T-helper 2 cell (primary cell): ENCODE results near the gene CDC20.

Source experiments
- DNase-seq, 5 experiments: peaks; one replicate each; pipeline versions ENCODE4 v3.0.0 to v3.0.0-alpha.2; 2012 to 2022

Gene CDC20

DNA sequence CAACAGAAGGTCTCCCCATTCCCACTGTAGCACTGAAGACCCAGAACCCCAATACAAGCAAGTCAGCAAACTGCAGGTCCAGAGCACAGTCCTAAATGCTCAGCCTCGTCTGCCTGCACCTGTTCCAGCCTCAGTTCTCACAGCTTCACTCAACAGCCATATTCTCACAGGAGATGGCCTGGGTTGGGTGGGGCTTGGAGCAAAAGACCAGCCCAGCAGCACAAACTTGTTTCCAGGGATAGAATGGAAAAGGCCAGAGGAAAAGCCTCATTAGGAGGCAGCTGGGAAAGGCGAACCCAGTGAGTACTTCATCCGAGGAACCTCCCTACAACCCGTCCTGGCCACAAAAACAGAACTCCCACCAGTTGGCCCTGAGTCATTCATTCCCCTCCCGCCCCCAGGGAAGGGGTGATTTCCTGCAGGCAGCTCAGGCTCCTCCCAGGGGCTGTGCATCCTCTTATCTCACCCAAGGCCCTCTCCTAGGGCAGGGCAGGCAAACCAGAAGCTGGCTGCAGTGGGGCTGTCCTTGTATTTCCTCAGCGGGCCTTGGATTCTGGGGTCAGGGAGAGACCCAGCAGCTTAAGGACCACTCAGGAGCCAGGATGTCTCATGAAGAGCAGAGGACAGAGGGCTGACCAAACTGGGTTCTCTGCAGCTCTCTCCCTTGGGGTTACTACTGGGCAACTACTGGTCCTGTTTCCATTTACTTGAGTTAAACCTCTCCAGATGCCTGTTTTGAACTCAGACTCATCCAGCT, 28.6 kb upstream of the CDC20 start:
- peak in 1 of 5 experiments; percentile 42 for DNase-seq

DNA sequence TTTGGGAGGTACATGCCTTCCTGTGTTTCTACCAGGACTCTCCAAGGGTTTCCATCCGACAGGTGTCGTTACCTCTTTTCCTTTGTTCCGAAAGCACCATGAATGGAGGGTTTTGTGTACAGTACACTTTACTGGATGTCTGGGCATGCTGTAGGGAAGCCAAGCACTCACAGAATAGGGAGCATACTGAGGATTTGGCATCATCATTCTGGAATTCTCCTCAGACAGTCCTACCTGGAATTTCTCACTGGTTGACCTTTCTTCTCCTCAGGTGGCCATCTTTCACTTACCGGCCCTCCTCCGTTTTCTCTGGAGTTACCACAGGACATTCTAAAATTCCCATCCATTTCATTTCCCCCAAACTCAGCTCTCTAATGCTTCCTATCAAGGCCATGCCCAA, 27.1 kb upstream of the CDC20 start:
- no peak for DNase-seq

DNA sequence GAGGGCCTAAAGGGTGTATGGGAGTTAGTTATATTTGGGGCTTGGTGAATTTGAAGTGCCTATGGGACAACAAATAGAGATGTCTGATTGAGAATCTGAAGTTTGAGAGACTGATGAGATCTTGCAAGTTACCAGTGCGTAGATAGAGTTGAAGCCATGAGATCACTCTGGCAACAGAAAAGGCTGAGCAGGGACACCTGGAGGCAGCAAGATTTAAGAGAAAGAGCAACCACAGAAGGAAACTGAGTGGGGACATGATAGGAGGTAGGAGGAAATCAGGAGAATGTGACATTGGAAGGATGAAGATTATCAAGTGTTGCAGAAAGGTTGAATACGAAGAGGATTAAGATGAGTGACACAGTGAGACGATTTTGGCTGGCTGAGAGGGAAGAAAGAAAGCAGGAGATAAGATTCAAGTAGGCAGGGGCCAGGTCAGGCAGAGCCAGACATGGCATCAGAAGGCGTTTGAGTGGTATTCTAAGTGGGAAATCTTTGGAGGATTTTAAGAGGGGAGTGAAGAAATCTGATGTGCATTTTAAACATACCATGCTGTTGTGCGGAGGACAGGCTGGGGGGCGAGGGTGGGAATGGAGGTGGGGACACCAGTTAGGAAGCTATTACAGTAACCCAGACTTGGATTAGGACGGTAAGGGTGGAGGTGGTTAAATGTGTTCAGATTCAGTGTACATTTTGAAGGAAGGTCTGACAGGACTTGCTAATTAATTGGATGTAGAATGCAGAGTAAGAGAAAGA, 24.2 kb upstream of the CDC20 start:
- no peak for DNase-seq

DNA sequence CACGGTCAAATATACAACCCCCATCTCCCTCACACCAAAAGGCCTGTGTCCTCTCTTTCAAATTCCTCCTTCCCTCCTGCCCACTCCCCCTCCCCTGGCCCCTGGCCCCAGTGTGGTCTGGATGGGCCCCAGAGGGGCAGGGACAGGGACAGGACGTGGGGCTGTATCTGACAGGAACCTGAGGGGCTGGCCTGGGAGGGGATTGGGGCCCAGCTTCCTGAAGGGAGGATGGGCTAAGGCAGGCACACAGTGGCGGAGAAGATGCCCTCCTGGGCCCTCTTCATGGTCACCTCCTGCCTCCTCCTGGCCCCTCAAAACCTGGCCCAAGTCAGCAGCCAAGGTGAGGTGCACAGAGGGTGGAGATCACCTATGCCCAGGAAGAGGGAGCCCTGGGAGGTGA, 21.2 kb upstream of the CDC20 start, which contains the start of gene MPL:
Gene MPL, plus strand, starts transcription at position 231 of the 400 bp plus-strand sequence. Its CDS starts 31 bp downstream, at position 262.
- no peak for DNase-seq

DNA sequence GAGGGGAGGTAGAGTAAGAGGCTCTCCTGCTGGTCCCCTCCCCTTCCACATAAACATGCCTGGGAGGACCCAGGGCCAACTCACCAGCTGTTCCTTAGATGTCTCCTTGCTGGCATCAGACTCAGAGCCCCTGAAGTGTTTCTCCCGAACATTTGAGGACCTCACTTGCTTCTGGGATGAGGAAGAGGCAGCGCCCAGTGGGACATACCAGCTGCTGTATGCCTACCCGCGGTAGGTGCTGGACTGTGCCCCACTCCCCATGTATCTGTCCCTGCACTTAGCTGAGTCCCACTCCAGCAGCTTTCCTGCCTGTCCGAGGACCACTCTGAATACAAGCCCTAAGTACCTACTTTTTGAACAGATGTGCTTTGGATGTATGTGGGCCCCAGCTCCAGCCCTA, 20.8 kb upstream of the CDC20 start:
- DNase-seq = no peak

DNA sequence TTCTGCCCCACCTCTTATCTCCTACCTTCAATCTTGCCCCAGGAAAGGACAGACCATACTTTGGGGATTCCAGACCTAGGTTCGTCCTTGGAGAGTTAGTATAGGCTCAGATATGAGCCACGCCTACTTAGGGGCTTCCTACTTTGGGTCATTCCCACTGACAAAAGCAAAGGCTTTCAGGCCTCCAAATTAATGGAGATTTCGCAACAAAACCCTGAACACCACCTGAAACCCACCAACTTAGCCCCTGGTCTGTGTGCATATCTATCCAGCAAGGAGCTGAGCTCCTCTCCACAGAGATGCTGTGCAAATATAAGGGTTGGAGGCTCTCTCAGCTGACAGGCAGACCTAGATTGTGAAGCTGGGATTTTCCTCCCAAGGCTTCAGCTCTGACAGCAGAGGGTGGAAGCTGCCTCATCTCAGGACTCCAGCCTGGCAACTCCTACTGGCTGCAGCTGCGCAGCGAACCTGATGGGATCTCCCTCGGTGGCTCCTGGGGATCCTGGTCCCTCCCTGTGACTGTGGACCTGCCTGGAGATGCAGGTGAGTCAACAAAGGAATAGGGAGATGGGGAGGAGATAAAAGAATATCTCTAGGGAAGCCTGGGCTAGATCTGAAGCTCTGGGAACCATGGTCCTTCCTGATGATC, 19.1 kb upstream of the CDC20 start:
- DNase-seq = no peak

DNA sequence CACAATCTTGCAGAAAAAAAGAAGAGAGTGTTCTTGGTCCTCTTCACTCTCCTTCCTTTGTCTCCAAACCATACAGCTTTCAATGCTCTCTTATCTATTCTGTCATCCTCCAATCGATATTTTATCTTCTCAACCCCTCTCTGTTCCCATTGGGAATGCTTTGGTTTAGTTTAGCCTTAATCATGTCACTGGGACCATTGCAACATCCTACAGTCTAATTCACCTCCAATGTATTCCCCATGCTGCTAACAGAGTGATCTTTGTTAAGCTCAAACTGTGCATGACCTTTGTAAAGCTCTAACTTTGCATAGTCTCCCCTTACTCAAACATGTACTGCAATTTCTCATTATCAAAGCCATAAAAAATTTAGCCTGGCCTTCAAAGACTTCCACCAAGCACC, 18.2 kb upstream of the CDC20 start:
- DNase-seq = no peak

DNA sequence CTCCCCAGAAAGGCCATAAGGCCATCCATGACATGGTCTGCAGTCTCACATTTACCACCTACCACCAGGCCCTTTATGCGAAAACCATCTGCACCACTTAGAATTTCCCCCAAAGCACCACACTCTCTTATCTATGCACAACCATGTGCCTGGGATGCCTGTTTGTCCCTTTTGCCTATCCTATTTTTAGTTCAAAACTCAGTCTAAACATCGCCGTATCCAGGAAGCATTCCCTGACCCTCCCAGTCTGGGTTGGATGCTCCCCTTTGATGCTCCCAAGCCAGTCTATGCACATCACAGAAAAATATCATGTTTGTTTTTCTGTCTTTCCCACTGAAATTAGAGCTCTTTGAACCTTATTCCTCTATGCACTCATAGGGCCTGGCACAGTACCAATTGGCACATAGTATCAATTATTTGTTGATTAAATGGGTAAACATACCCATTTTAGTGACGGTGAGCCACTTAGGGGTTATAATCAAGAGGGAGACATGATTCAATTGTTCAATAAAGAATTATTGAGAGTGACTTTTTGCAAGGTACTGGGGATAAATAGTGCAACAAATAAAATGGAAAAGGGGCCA, 14.4 kb upstream of the CDC20 start:
- DNase-seq = no peak

DNA sequence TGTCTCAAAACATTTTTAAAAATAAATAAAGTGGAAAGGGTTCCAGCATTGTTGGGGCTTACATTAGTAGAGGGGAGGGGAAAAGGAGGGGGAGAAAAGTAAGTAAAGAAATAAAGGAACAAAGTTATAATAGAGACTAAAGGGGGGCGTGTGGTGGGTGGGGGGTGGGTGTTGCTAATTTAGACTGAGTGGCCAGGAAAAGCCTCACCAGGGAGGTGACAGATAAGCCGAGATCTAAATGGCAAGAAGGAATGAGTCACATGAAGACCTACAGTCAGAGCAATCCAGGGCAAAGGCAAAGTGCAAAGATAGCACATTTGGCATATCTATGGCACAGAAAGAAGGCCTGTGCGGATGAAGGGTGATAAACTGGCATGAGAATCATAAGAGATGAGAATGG, 13.7 kb upstream of the CDC20 start:
- DNase-seq = no peak

DNA sequence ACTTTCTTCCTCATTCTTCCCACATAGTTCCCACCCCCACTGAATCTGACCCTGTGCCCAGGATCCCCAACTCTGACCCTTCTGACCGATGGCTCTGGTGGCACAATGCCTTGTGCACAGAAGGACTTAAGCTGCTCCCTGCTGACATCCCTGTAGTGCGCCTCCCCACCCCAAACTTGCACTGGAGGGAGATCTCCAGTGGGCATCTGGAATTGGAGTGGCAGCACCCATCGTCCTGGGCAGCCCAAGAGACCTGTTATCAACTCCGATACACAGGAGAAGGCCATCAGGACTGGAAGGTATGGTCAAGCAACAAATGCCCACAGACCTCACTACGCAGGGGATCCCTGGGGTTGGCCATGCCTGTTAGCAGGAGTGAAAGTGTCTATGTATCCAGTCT, 12.1 kb upstream of the CDC20 start:
- no peak for DNase-seq

DNA sequence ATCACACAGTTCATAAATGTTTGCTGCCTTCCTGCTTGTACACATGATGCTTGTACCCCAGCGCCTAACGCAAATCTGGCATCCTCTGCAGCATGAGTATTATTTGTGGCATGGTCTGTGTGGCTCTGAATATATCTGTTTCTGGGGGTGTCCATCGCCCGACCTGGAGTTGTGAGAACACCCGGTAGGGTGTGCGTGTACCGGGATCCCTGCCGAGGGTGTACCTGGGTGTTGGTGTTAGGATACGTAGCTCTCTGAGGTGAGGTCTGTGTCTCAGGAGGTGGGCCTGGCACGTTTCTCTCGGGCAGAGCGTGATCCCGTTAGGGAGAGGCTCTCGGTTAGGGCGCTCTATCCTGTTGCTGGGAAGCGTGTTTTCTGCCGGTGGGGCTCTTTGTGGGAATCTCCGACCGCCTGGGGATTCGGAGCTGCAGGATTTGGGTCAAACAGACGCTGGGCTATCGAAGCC, 10.4 kb upstream of the CDC20 start:
- DNase-seq = no peak

DNA sequence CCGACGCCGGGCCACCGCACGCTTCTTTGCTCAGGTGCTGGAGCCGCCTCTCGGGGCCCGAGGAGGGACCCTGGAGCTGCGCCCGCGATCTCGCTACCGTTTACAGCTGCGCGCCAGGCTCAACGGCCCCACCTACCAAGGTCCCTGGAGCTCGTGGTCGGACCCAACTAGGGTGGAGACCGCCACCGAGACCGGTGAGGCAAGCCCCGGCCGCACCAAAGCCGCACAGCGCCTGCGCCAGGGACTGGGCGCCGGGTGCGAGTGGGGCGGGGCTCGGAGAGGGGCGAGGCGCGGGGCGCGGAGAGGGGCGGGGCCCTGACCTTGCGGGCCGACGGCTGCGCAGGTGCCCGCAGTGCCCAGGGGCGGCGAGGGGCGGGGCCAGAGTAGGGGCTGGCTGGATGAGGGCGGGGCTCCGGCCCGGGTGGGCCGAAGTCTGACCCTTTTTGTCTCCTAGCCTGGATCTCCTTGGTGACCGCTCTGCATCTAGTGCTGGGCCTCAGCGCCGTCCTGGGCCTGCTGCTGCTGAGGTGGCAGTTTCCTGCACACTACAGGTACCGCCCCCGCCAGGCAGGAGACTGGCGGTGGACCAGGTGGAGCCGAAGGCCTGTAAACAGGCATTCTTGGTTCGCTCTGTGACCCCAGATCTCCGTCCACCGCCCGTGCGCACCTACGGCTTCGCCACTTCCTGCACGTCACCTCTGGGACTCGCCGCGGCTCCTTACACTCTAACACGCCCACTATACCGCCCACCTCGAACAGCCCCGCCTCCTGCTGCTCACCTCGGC, 9.8 kb upstream of the CDC20 start:
- DNase-seq = peak; percentile 21 to 85 (median 53)

DNA sequence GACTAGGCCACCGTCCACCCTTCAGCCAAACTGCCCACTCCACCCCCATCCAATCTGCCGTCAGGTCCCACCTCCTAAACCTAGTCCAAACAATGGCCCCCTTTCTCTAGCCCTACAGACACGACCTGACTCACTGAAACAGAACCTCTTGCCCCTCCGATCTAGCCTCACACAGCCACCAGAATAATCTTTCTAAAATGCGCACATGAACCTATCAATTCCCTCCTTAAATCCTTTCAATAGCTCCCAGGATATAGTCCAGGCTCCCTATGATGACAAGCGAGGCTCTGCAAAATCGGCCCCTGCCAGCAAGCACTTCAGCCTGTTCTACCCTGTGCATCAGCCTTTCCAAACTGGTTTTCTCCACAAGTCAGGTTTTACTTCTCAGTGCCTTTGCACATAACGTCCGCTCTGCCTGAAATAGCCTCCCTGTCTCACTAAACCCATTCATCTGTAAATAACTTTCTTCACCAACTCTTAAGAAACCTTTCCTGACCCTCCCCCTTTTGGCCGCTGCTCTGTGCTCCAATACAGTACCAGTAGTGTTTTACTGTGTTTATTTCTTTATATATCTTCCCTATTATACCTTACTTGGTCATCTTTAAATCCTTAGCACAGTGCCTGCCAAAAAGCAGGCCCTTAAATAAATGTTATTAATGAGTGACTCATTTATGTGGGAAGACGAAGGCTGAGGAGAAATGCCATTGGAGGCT, 9.0 kb upstream of the CDC20 start:
- no peak for DNase-seq

DNA sequence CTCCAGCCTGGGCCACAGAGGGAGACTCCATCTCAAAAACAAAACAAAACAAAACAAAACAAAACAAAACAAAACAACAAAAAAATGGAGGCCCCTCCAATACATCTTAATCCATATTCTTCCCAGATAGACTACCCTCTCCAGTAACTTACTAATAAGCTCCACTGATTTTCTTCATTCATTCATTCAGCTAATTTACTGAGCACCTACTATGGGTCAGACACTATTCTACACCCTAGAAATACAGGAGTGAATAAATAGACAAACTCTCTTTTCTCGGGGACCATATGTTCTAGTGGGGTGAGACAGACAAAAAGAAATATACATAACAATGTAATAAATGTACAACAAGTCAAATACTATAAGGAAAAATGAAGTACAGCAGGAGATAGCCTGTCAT, 7.8 kb upstream of the CDC20 start:
- DNase-seq = no peak

DNA sequence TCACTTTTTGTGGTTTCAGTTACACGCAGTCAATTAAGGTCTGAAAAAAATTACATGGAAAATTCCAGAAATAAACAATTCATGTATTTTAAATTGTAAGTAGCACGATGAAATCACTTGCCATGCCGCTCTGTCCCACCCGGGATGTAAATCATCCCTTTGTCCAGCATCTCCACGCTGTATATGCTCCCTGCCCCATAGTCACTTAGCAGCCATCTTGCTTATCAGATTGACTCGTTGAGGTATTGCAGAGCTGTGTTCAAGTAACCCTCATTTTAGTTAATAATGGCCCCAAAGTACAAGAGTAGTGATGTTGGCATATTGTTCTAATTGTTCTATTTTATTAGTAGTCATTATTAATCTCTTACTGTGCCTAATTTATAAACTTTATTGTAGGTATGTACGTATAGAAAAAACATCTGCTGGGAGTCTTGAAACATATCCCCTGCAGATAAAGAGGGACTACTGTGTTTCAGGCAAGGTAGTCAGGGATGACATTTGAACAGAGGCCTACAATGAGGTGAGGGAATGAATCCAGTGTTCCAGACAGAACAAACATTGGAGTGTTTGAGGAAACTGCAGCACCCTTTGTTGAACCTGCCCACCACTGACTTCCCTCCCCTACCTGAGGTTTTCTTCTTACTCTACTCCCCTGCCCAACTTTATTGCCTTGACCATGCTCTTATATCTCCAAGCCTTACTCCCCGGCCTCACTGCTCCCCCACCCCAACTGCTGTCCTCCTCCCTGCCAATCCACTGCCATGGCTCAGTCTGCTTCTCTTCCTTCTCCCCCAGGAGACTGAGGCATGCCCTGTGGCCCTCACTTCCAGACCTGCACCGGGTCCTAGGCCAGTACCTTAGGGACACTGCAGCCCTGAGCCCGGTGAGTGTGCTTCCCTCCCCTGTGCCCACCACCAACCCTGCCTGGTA, 7.1 kb upstream of the CDC20 start:
- no peak for DNase-seq

DNA sequence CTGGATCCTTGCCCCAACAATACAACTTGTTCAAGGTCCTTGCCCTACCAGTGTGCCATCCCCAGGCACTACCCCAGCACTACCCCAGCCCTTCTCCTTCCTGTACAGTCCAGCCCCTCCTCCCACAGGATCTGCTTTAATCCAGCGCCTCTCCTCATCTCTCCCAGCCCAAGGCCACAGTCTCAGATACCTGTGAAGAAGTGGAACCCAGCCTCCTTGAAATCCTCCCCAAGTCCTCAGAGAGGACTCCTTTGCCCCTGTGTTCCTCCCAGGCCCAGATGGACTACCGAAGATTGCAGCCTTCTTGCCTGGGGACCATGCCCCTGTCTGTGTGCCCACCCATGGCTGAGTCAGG, 6.5 kb upstream of the CDC20 start:
- DNase-seq = no peak

DNA sequence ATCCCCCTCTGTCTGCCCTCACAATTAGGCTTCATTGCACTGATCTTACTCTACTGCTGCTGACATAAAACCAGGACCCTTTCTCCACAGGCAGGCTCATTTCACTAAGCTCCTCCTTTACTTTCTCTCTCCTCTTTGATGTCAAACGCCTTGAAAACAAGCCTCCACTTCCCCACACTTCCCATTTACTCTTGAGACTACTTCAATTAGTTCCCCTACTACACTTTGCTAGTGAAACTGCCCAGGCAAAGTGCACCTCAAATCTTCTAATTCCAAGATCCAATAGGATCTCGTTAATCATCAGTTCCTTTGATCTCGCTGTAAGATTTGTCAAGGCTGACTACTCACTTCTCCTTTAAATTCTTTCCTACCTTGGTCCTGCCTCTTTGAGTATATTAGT, 5.9 kb upstream of the CDC20 start:
- DNase-seq = no peak

DNA sequence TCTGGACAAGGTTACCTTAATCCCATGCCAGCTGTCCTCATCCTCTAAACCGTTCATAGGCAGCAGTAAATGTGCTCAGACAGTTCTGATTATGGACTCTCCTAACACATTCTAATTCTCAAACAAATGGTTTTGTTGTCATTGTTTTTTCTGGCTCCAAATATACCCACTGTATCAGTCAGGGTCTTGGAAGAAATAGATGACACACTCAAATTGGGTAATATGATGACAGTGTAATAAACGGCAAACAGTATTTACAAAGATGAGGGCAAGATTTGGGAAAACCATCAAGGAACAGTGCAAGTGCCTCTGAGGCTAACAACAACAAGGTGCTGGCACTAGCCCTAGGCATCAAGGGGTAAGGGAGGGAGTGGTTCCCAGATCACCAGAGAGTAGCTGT, 4.3 kb upstream of the CDC20 start:
- no peak for DNase-seq

DNA sequence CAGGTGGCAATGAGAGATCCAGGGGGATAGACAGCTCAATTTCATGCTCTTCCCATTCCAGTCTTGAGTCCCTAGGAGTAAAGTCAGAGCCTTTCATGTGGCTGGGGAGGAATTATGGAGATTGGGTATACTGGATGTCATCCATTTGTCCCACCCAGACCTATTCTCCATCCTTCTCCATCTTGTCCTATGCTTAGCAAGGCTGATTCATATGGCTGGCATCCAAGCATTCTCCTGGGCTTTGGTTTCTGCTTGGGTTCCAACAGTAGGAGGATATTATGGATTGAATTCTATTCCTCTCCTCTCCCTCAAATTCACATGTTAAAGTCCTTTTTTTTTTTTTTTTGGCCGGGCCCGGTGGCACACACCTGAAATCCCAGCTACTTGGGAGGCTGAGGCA, 3.8 kb upstream of the CDC20 start:
- no peak for DNase-seq

DNA sequence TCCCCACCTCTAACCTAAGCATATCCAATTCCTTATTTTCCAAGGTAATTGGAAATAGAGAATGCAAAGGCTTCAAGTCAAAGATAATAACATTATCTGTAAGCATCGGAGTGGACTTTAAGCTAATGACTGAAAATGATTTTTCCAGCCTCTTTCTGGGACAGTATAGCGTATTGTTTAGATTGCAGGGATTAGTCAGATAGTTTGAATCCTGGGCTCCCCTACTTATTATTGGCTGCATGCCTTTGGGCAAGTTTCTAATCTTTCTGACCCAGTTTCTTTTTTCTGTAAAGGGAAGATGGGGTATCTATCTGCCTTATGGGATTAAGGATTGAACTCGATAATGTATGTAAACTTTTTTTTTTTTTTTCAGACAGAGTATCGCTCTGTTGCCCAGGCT, 1.5 kb upstream of the CDC20 start:
- no peak for DNase-seq
